Skeletal muscle tissue (tissue), 4 donors: Measurements from ENCODE around the gene SLC9A4. TPM values are rescaled to one million over a fixed set of nuclear protein-coding genes. Genes with fewer than 3 reads are reported as not detected.

ENCODE experiments used
- H3K27ac ChIP-seq: one replicate; pipeline ENCODE4 v1.7.0; 2013; ENCODE audit warnings: mild to moderate bottlenecking, low read depth, low read length, inconsistent platforms
- H3K27me3 ChIP-seq, 3 donors: one replicate each; pipeline ENCODE4 v1.7.0; 2013; ENCODE audit warnings: low read length in 3 of 3; ENCODE audit not compliant: control insufficient read depth in 3 of 3, insufficient read depth in 3 of 3
- H3K36me3 ChIP-seq, 3 donors: one replicate each; pipeline ENCODE4 v1.7.0; 2013; ENCODE audit warnings: low read length in 3 of 3; ENCODE audit not compliant: control insufficient read depth in 3 of 3, insufficient read depth in 3 of 3
- H3K4me1 ChIP-seq, 3 donors: one replicate each; pipeline ENCODE4 v1.7.0; 2013; ENCODE audit warnings: low read length in 3 of 3, mild to moderate bottlenecking in 3 of 3; ENCODE audit not compliant: control insufficient read depth in 3 of 3, insufficient read depth in 3 of 3
- H3K4me3 ChIP-seq, 3 donors: one replicate each; pipeline ENCODE4 v1.7.0; 2013; ENCODE audit warnings: low read length in 3 of 3
- H3K9ac ChIP-seq, 3 donors: one replicate each; pipeline ENCODE4 v1.7.0; 2013; ENCODE audit warnings: low read length in 3 of 3, mild to moderate bottlenecking in 3 of 3, moderate library complexity in 2 of 3, low read depth in 1 of 3
- H3K9me3 ChIP-seq, 3 donors: one replicate each; pipeline ENCODE4 v1.7.0; 2013; ENCODE audit warnings: low read length in 3 of 3; ENCODE audit not compliant: control insufficient read depth in 3 of 3
- total RNA-seq: library from RNA; depleted of rRNA; stranded (reverse); fragments of >200 nt; gene quantifications from one replicate; pipeline ENCODE4 v1.2.3, GENCODE V29; 2014
- donor health status: Osteomylitis.

Gene SLC9A4
- total RNA-seq, 1 donor from 2014 or later, result not detected

DNA sequence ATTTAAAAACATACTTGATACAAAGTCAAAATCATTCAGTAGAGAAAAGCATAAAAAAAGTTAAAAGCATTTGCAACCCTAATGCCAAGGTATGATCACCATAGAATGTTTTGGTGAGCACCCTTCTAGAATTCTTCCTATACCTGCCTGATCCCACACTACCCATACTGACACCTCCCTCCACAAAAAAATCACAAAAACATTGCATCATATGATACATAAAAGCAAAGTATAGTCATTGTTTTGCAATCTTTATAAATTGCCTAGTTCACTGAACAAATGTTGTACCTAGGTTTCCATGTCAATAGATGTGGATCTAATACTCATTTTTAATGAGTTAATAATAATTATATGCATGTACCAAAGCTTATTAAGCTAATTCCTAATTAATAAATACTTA is 54.1 kb downstream of the SLC9A4 start:
- Histone ChIP-seq H3K4me1 (no peaks in the 10 kb centered on the region), H3K9me3 (no peaks in the 10 kb centered on the region), H3K36me3 (no peaks in the 10 kb centered on the region), H3K9ac (no peak overlapping the region), H3K27ac (no peak overlapping the region), H3K27me3 (no peaks in the 10 kb centered on the region), H3K4me3 (no peak overlapping the region)

- Histone ChIP-seq H3K27me3 (no peaks in the 10 kb centered on the region), H3K27ac (no peak overlapping the region), H3K9me3 (no peaks in the 10 kb centered on the region), H3K9ac (no peak overlapping the region), H3K36me3 (no peaks in the 10 kb centered on the region), H3K4me3 (no peak overlapping the region), H3K4me1 (no peaks in the 10 kb centered on the region)
Measured at GRCh38 chr2:102538491-102538890, 65.5 kb downstream of the SLC9A4 start.

GRCh38 chr2:102540882-102541281 is 67.9 kb downstream of the SLC9A4 start:
- Histone ChIP-seq H3K9ac (no peak overlapping the region), H3K36me3 (no peaks in the 10 kb centered on the region), H3K27ac (no peak overlapping the region), H3K4me1 (no peaks in the 10 kb centered on the region), H3K9me3 (no peaks in the 10 kb centered on the region), H3K27me3 (no peaks in the 10 kb centered on the region), H3K4me3 (no peak overlapping the region)

- Histone ChIP-seq H3K27me3 (no peaks in the 10 kb centered on the region), H3K36me3 (no peaks in the 10 kb centered on the region), H3K4me3 (no peak overlapping the region), H3K9ac (no peak overlapping the region), H3K9me3 (peaks cover 0 to 13% (median 4%) of the 10 kb centered on the region in 3 donors), H3K4me1 (no peaks in the 10 kb centered on the region), H3K27ac (no peak overlapping the region)
Measured at GRCh38 chr2:102544182-102544581, 71.2 kb downstream of the SLC9A4 start.

DNA sequence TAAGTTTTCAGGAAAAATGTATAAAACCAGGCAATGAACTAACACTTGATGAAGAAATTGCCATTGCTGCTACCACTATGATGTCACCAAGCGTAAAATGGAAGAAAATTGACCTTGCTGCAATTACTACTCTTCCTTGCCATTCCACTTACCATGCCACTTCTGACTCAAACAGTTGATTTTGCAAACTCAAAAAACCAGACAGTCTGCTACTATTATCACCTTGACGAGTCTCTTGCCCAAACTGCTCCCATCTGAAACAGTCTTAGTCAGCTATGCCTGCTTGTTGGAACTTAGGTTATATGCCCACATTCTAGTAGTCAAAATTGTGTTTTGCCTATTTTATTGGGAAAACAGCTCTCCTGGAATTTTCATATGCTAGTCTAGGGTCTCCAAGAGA is 74.4 kb downstream of the SLC9A4 start:
- no peak overlapping the region for H3K4me3 ChIP-seq
- no peaks in the 10 kb centered on the region for H3K4me1 ChIP-seq
- peaks cover 2 to 13% (median 4%) of the 10 kb centered on the region in 3 donors for H3K9me3 ChIP-seq
- H3K27ac ChIP-seq, result no peak overlapping the region
- no peak overlapping the region for H3K9ac ChIP-seq
- H3K27me3 ChIP-seq, result no peaks in the 10 kb centered on the region
- no peaks in the 10 kb centered on the region for H3K36me3 ChIP-seq

- no peak overlapping the region for H3K27ac ChIP-seq
- H3K9me3 ChIP-seq, result peaks cover 2 to 13% (median 4%) of the 10 kb centered on the region in 3 donors
- no peaks in the 10 kb centered on the region for H3K36me3 ChIP-seq
- H3K9ac ChIP-seq, result no peak overlapping the region
- no peaks in the 10 kb centered on the region for H3K27me3 ChIP-seq
- H3K4me3 ChIP-seq, result no peak overlapping the region
- H3K4me1 ChIP-seq, result no peaks in the 10 kb centered on the region
Measured at GRCh38 chr2:102549027-102549426, 76.0 kb downstream of the SLC9A4 start.

GRCh38 chr2:102550151-102550550 is 77.1 kb downstream of the SLC9A4 start:
- peaks cover 2 to 13% (median 4%) of the 10 kb centered on the region in 3 donors for H3K9me3 ChIP-seq
- no peak overlapping the region for H3K9ac ChIP-seq
- no peak overlapping the region for H3K27ac ChIP-seq
- H3K4me3 ChIP-seq, result no peak overlapping the region
- H3K27me3 ChIP-seq, result no peaks in the 10 kb centered on the region
- H3K4me1 ChIP-seq, result no peaks in the 10 kb centered on the region
- no peaks in the 10 kb centered on the region for H3K36me3 ChIP-seq

DNA sequence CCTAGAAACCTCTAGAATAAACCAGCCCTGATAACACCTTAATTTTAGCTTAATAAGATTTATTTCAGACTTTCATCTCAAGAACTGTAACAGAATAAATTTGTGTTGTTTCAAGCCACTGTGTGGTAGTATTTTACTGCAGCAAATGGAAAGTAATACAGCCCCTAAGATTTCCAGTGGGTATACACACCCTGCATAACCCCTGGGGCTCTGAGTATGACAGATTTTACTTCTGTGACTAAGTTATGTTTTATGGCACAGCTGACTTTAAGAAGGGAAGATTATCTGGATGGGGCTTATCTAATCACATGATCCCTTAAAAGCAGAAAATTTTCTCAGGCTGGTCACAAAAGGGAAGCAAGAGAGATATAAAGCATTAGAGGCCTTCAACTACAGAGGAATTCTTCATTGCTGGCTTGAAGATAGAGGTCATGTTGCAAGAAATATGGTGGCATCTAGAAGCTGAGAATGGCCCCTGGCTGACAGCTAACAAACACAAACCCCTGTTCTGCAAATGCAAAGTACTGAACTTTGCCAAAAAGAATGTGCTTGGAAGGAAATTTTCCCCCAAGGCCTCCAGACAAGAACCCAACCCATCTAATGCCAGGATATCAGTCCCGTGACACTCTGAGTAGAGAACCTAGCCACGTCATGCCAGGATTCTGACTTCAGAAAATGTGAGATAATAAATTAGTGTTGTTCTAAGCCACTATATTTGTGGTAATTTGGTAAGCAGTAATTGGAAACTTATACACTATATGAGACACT is 78.5 kb downstream of the SLC9A4 start:
- Histone ChIP-seq H3K4me1 (no peaks in the 10 kb centered on the region), H3K4me3 (no peak overlapping the region), H3K36me3 (no peaks in the 10 kb centered on the region), H3K9ac (no peak overlapping the region), H3K27me3 (no peaks in the 10 kb centered on the region), H3K9me3 (peaks cover 2 to 13% (median 4%) of the 10 kb centered on the region in 3 donors), H3K27ac (no peak overlapping the region)

DNA sequence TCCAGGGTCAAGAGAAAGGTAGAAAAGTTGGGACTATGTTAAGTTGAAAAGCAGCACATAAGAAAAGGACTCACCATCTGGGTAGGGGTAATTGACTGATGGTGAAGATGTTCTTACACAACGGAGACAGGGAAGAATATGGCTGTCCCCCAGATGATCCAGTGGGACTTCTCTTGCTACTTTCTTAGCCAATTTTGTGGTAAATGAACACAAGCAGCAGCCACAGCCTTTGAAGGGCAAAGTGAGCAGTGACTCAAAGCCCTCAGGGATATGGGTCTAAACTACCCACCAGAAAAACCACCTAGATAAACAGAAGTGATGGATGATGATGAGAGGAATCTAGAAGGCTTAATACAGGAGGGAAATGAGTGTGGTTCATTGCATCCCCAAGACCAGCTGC is 80.6 kb downstream of the SLC9A4 start:
- peaks cover 0 to 3% (median 2%) of the 10 kb centered on the region in 3 donors for H3K9me3 ChIP-seq
- no peaks in the 10 kb centered on the region for H3K27me3 ChIP-seq
- H3K9ac ChIP-seq, result no peak overlapping the region
- no peak overlapping the region for H3K27ac ChIP-seq
- H3K36me3 ChIP-seq, result no peaks in the 10 kb centered on the region
- no peaks in the 10 kb centered on the region for H3K4me1 ChIP-seq
- H3K4me3 ChIP-seq, result no peak overlapping the region

- no peaks in the 10 kb centered on the region for H3K9me3 ChIP-seq
- H3K4me1 ChIP-seq, result no peaks in the 10 kb centered on the region
- H3K27me3 ChIP-seq, result no peaks in the 10 kb centered on the region
- H3K4me3 ChIP-seq, result no peak overlapping the region
- no peak overlapping the region for H3K9ac ChIP-seq
- no peaks in the 10 kb centered on the region for H3K36me3 ChIP-seq
- H3K27ac ChIP-seq, result no peak overlapping the region
Measured at GRCh38 chr2:102558463-102558862, 85.4 kb downstream of the SLC9A4 start.
